Stomach smooth muscle (tissue), 2 donors: ENCODE results near the gene UBR1.

Experiments
- H3K27ac ChIP-seq: one replicate; pipeline ENCODE4 v1.7.0; 2013; ENCODE audit warnings: mild to moderate bottlenecking, low read length, inconsistent platforms
- H3K27me3 ChIP-seq, 2 donors: one replicate each; pipeline ENCODE4 v1.7.0; 2013; ENCODE audit warnings: low read length in 2 of 2; ENCODE audit not compliant: insufficient read depth in 2 of 2, control insufficient read depth in 1 of 2
- H3K36me3 ChIP-seq, 2 donors: one replicate each; pipeline ENCODE4 v1.7.0; 2013; ENCODE audit warnings: low read length in 2 of 2; ENCODE audit not compliant: control insufficient read depth in 2 of 2, insufficient read depth in 2 of 2
- H3K4me1 ChIP-seq: one replicate; pipeline ENCODE4 v1.7.0; 2013; ENCODE audit warnings: low read length; ENCODE audit not compliant: control insufficient read depth, insufficient read depth
- H3K4me3 ChIP-seq, 2 donors: one replicate each; pipeline ENCODE4 v1.7.0; 2013; ENCODE audit warnings: low read length in 2 of 2
- H3K9ac ChIP-seq, 2 donors: one replicate each; pipeline ENCODE4 v1.7.0; 2013; ENCODE audit warnings: low read length in 2 of 2, mild to moderate bottlenecking in 1 of 2
- H3K9me3 ChIP-seq, 2 donors: one replicate each; pipeline ENCODE4 v1.7.0; 2013; ENCODE audit warnings: low read length in 2 of 2; ENCODE audit not compliant: control insufficient read depth in 2 of 2
- donor health status: healthy.
- donor health status: Pancreatic carcinoma.

UBR1 gene

GRCh38 chr15:43105778-43106485 is at the start of gene UBR1:
Gene UBR1 (minus strand): TSS chr15:43106038. CDS start chr15:43106022, 16 bp downstream.
- no peaks in the 10 kb centered on the region for H3K9me3 ChIP-seq
- H3K9ac ChIP-seq, result peak within 1 kb of the TSS; percentile 98
- H3K27ac ChIP-seq, result peak within 1 kb of the TSS; percentile 93
- peaks cover 6% of the 10 kb centered on the region for H3K4me1 ChIP-seq
- H3K36me3 ChIP-seq, result peaks cover under 1 to 2% of the 10 kb centered on the region in 2 donors
- no peaks in the 10 kb centered on the region for H3K27me3 ChIP-seq
- H3K4me3 ChIP-seq, result peak within 1 kb of the TSS; percentile 96 to 100

- Histone ChIP-seq H3K9me3 (no peaks in the 10 kb centered on the region), H3K36me3 (peaks cover 29 to 33% of the 10 kb centered on the region in 2 donors), H3K27ac (no peak overlapping the region), H3K27me3 (no peaks in the 10 kb centered on the region), H3K9ac (no peak overlapping the region), H3K4me1 (no peaks in the 10 kb centered on the region), H3K4me3 (no peak overlapping the region)
Measured at GRCh38 chr15:43153269-43153668, 47.4 kb upstream of the UBR1 start.

- Histone ChIP-seq H3K4me1 (no peaks in the 10 kb centered on the region), H3K27me3 (no peaks in the 10 kb centered on the region), H3K9ac (no peak overlapping the region), H3K9me3 (no peaks in the 10 kb centered on the region), H3K4me3 (no peak overlapping the region), H3K36me3 (peaks cover 26 to 29% of the 10 kb centered on the region in 2 donors), H3K27ac (no peak overlapping the region)
Measured at GRCh38 chr15:43151688-43152087, 45.9 kb upstream of the UBR1 start.

GRCh38 chr15:43150191-43150929 is 44.5 kb upstream of the UBR1 start:
- Histone ChIP-seq H3K4me1 (no peaks in the 10 kb centered on the region), H3K9me3 (no peaks in the 10 kb centered on the region), H3K4me3 (no peak overlapping the region), H3K36me3 (peaks cover 27 to 34% of the 10 kb centered on the region in 2 donors), H3K27me3 (no peaks in the 10 kb centered on the region), H3K9ac (no peak overlapping the region), H3K27ac (no peak overlapping the region)

- H3K9me3 ChIP-seq, result peaks cover 0 to 1% of the 10 kb centered on the region in 2 donors
- H3K36me3 ChIP-seq, result peaks cover 11 to 16% of the 10 kb centered on the region in 2 donors
- no peak overlapping the region for H3K27ac ChIP-seq
- no peaks in the 10 kb centered on the region for H3K27me3 ChIP-seq
- H3K4me1 ChIP-seq, result no peaks in the 10 kb centered on the region
- H3K9ac ChIP-seq, result no peak overlapping the region
- no peak overlapping the region for H3K4me3 ChIP-seq
Measured at GRCh38 chr15:43146184-43146583, 40.3 kb upstream of the UBR1 start.

- Histone ChIP-seq H3K9ac (no peak overlapping the region), H3K27me3 (no peaks in the 10 kb centered on the region), H3K4me3 (no peak overlapping the region), H3K4me1 (no peaks in the 10 kb centered on the region), H3K9me3 (peaks cover 0 to 5% of the 10 kb centered on the region in 2 donors), H3K27ac (no peak overlapping the region), H3K36me3 (peaks cover 16 to 25% of the 10 kb centered on the region in 2 donors)
Measured at GRCh38 chr15:43144512-43144911, 38.7 kb upstream of the UBR1 start.

GRCh38 chr15:43143203-43143941 is 37.5 kb upstream of the UBR1 start:
- Histone ChIP-seq H3K27ac (no peak overlapping the region), H3K4me1 (no peaks in the 10 kb centered on the region), H3K27me3 (no peaks in the 10 kb centered on the region), H3K9me3 (peaks cover 0 to 5% of the 10 kb centered on the region in 2 donors), H3K4me3 (no peak overlapping the region), H3K36me3 (peaks cover 23 to 35% of the 10 kb centered on the region in 2 donors), H3K9ac (no peak overlapping the region)

- no peak overlapping the region for H3K9ac ChIP-seq
- H3K4me3 ChIP-seq, result no peak overlapping the region
- H3K9me3 ChIP-seq, result no peaks in the 10 kb centered on the region
- H3K36me3 ChIP-seq, result peaks cover 27 to 30% of the 10 kb centered on the region in 2 donors
- H3K27ac ChIP-seq, result no peak overlapping the region
- H3K4me1 ChIP-seq, result peaks cover 8% of the 10 kb centered on the region
- no peaks in the 10 kb centered on the region for H3K27me3 ChIP-seq
Measured at GRCh38 chr15:43135351-43135750, 29.5 kb upstream of the UBR1 start.

- Histone ChIP-seq H3K4me3 (peak overlapping the region; percentile 89 to 94), H3K9me3 (no peaks in the 10 kb centered on the region), H3K27ac (peak overlapping the region; percentile 91), H3K4me1 (peaks cover 8% of the 10 kb centered on the region), H3K9ac (peak overlapping the region; percentile 95 to 96), H3K27me3 (no peaks in the 10 kb centered on the region), H3K36me3 (peaks cover 18 to 23% of the 10 kb centered on the region in 2 donors)
Measured at GRCh38 chr15:43134157-43134635, 28.4 kb upstream of the UBR1 start.

GRCh38 chr15:43133430-43134156 is 27.8 kb upstream of the UBR1 start, which contains the start of gene TMEM62:
Gene TMEM62 (plus strand): TSS chr15:43133586. CDS start chr15:43133803, 217 bp downstream.
- Histone ChIP-seq H3K4me1 (peaks cover 8% of the 10 kb centered on the region), H3K27ac (peak within 1 kb of the TSS; percentile 91)

More at GRCh38 chr15:43133430-43134156, 27.8 kb upstream of the UBR1 start, which contains the start of gene TMEM62:
- Histone ChIP-seq H3K36me3 (peaks cover 14 to 17% of the 10 kb centered on the region in 2 donors), H3K9me3 (no peaks in the 10 kb centered on the region), H3K9ac (peak within 1 kb of the TSS; percentile 95 to 96), H3K4me3 (peak within 1 kb of the TSS; percentile 89 to 94), H3K27me3 (no peaks in the 10 kb centered on the region)
